ENCODE data around the gene METTL4. TPM values are rescaled to one million over a fixed set of nuclear protein-coding genes. Genes with fewer than 3 reads are reported as not detected.

The METTL4 gene
- total and polyA plus RNA-seq, 9 of the 15 experiments (the other 6 are each of a cell fraction or from before 2014, with no cell fraction given), result 7.9 to 32.8 (median 22.1) TPM

GRCh38 chr18:2535419-2535910, 35.8 kb downstream of the METTL4 start:
- in situ Hi-C loops (cut with MboI) (loop anchor here (5.0 to 25.0 kb wide), 2 partner anchors 423 to 948 kb away; no protein-coding TSS in a partner anchor), intact Hi-C loops (cut with micrococcal nuclease) (no loop called here)
- ATAC-seq, result no peak
- no peak overlapping the region for H3K4me2 ChIP-seq (ENCODE audit: insufficient read depth, low read length)
- H3K4me1 ChIP-seq (replicated peaks in 1 of 2; ENCODE audit: control insufficient read depth in 2 of 2, insufficient read depth in 2 of 2, low read length in 2 of 2), result no peaks in the 10 kb centered on the region
- ChIA-PET POLR2A (interaction anchor here (1.4 kb wide), 1 partner anchor 12 kb away, joined by 3 read pairs; no protein-coding TSS in a partner anchor), CTCF (ENCODE audit: low intra/inter-chr PET ratio) (no interaction called here)
- 91% methylated on average over 1 of the region's 1 CpG for WGBS (ENCODE audit: insufficient coverage, low coverage, missing lambda C conversion rate)
- FAIRE-seq, result no peak
- no peak overlapping the region for H3K4me3 ChIP-seq
- TF ChIP-seq PRMT5 (CRISPR knock-in tag; IDR thresholded peaks at IDR 0.05), result no peak
- TF ChIP-seq FOXA1 (IDR thresholded peaks at IDR 0.05; ENCODE audit: borderline replicate concordance), result no peak
- TF ChIP-seq ZNF436 (CRISPR knock-in tag; IDR thresholded peaks at IDR 0.05), result no peak
- no peak for TF ChIP-seq ARID1B (IDR thresholded peaks at IDR 0.05)
- TF ChIP-seq SPI1 (IDR thresholded peaks at IDR 0.05; ENCODE audit: borderline replicate concordance, low read depth, low read length), result no peak
- TF ChIP-seq VEZF1 (CRISPR knock-in tag; IDR thresholded peaks at IDR 0.05), result no peak
- TF ChIP-seq TEAD2 (tag; IDR thresholded peaks at IDR 0.05), result no peak
- H3K9me3 ChIP-seq (replicated peaks; ENCODE audit: control insufficient read depth, insufficient read depth, low read depth, low read length), result no peaks in the 10 kb centered on the region
- H2AFZ ChIP-seq (ENCODE audit: low read depth, low read length), result no peak overlapping the region
- no peaks in the 10 kb centered on the region for H3K27me3 ChIP-seq (ENCODE audit: control insufficient read depth in 2 of 2, insufficient read depth in 2 of 2, low read length in 2 of 2)
- no peaks in the 10 kb centered on the region for H3K79me2 ChIP-seq (ENCODE audit: control insufficient read depth, insufficient read depth, low read length)
- BruUV-seq (replicated peaks), result no TSS peak
- no peak overlapping the region for H3K27ac ChIP-seq (ENCODE audit: extremely low read depth, low read depth, low read length)
- no peak for DNase-seq (ENCODE audit: extremely low read depth in 1 of 4, low spot score in 3 of 4)
- H4K20me1 ChIP-seq (replicated peaks; ENCODE audit: control insufficient read depth, insufficient read depth, low read length), result no peaks in the 10 kb centered on the region
- H3K9me1 ChIP-seq (ENCODE audit: control insufficient read depth, insufficient read depth, low read length), result no peaks in the 10 kb centered on the region
- H3K36me3 ChIP-seq (ENCODE audit: control insufficient read depth, insufficient read depth, low read length), result peaks cover 9% of the 10 kb centered on the region; the same call in 2 of the 3 replicates
- no peak overlapping the region for H3K9ac ChIP-seq (ENCODE audit: insufficient read depth in 1 of 2, low read depth in 2 of 2, low read length in 2 of 2)

Measured in K562 (cell line).